K562 (cell line): Measurements from ENCODE around the gene PDE6B.

Experiments used
- CTCF ChIP-seq, 3 experiments: IDR thresholded peaks in 2 of 3; conservative IDR thresholded peaks in 1 of 3; 2 replicates each; pipeline ENCODE4 v1.5.1; 2011 to 2012; ENCODE audit warnings: low read length in 3 of 3, mild to moderate bottlenecking in 3 of 3, control low read depth in 2 of 3, improper control_type of control experiment in 1 of 3, inconsistent platforms in 1 of 3, low read depth in 1 of 3, mixed read lengths in 1 of 3, moderate library complexity in 1 of 3; ENCODE audit not compliant: insufficient read depth in 2 of 3
- ESRRA ChIP-seq: fragments of 450-650 bp; IDR thresholded peaks from 2 replicates; pipeline ENCODE4 v1.6.1; 2014; ENCODE audit warnings: low read depth, mild to moderate bottlenecking, moderate library complexity, borderline replicate concordance
- JUND ChIP-seq, 2 experiments: IDR thresholded peaks; 2 replicates in 1 of 2; 3 replicates in 1 of 2; pipeline ENCODE4 v1.6.1; 2011; ENCODE audit warnings: borderline replicate concordance in 2 of 2, low read depth in 2 of 2, low read length in 2 of 2, improper control_type of control experiment in 1 of 2, missing biosample characterization in 1 of 2, missing genetic modification characterization in 1 of 2, missing genetic modification reagents in 1 of 2
- REST ChIP-seq, 2 experiments: fragments of 450-650 bp; formaldehyde crosslinking in 1 of 2; IDR thresholded peaks; 2 replicates each; pipeline versions ENCODE4 v1.4.0 to v1.6.1; 2014 to 2020; ENCODE audit warnings: mild to moderate bottlenecking in 2 of 2, borderline replicate concordance in 1 of 2, low read depth in 1 of 2

GRCh38 chr4:590313-590841 lies 35.0 kb upstream of the PDE6B start:
- TF ChIP-seq ESRRA (no peak), REST (IDR thresholded peaks at IDR 0.05; ENCODE audit: borderline replicate concordance) (no peak), REST (CRISPR knock-in tag; IDR thresholded peaks at IDR 0.05; ENCODE audit: low read depth) (no peak), CTCF (IDR thresholded peaks at IDR 0.05 in 2 of 3, conservative IDR thresholded peaks at IDR 0.05 in 1 of 3; ENCODE audit: insufficient read depth in 2 of 3, low read depth in 1 of 3, low read length in 3 of 3) (no peak), JUND (IDR thresholded peaks at IDR 0.05; ENCODE audit: borderline replicate concordance, low read depth, low read length) (no peak), JUND (tag; IDR thresholded peaks at IDR 0.05; ENCODE audit: borderline replicate concordance, low read depth, low read length) (no peak)
